Brain microvascular endothelial cell (primary cell): ENCODE results near the gene HOXD13.

Experiments used
- DNase-seq: peaks from one replicate; pipeline ENCODE4 v3.0.0-alpha.2; 2020
- H3K27ac ChIP-seq: fragments of 250-450 bp; sonication (Bioruptor Pico); 2 replicates; pipeline ENCODE4 v1.5.1; 2020; ENCODE audit warnings: mild to moderate bottlenecking, moderate library complexity
- H3K27me3 ChIP-seq: fragments of 250-450 bp; sonication (Bioruptor Pico); replicated peaks from 2 replicates; pipeline ENCODE4 v1.5.1; 2020; ENCODE audit warnings: mild to moderate bottlenecking
- H3K36me3 ChIP-seq: fragments of 250-450 bp; sonication (Bioruptor Pico); replicated peaks from 2 replicates; pipeline ENCODE4 v1.5.1; 2020; ENCODE audit warnings: mild to moderate bottlenecking
- H3K4me3 ChIP-seq: 2 replicates; pipeline ENCODE4 v1.5.1; 2011; ENCODE audit warnings: low read depth, mild to moderate bottlenecking, control low read depth, low read length, moderate library complexity
- in situ Hi-C: cut with HindIII; loops from 2 replicates; pipeline ENCODE4 v1.10.0; 2017; ENCODE audit warnings: low sequenced_read_pairs, low pct_ligation_motif_present
- TF ChIP-seq, protein P1 (sequence below): IDR thresholded peaks from 2 replicates; pipeline ENCODE4 v1.5.1; 2011; ENCODE audit warnings: low read depth, mild to moderate bottlenecking, moderate library complexity, low read length, control low read depth, inconsistent platforms; ENCODE audit errors: missing control alignments

HOXD13 gene

DNA sequence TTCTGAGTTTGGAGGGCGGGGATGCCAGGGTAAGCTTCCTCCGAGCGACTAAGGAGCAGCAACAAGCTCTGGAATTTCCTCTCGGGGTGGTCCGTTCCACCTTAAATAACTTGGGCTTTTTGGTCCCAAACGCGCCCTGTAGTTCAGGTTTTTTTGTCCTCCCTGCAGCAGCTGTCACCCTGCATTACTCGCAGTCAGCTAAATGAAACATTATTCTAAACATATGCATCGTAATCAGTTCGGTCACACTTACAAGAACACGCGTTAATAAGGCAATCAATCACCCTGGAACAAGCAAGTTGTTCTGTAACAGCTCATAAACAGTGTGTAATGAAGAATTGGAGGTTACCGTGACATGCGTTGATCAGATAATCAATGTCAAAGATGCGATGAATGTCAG is 17.0 kb upstream of the HOXD13 start:
- in situ Hi-C loops: no loop called here

GRCh38 chr2:176076063-176076462 is 16.5 kb upstream of the HOXD13 start:
- no peak for DNase-seq
- TF ChIP-seq, protein P1, sequence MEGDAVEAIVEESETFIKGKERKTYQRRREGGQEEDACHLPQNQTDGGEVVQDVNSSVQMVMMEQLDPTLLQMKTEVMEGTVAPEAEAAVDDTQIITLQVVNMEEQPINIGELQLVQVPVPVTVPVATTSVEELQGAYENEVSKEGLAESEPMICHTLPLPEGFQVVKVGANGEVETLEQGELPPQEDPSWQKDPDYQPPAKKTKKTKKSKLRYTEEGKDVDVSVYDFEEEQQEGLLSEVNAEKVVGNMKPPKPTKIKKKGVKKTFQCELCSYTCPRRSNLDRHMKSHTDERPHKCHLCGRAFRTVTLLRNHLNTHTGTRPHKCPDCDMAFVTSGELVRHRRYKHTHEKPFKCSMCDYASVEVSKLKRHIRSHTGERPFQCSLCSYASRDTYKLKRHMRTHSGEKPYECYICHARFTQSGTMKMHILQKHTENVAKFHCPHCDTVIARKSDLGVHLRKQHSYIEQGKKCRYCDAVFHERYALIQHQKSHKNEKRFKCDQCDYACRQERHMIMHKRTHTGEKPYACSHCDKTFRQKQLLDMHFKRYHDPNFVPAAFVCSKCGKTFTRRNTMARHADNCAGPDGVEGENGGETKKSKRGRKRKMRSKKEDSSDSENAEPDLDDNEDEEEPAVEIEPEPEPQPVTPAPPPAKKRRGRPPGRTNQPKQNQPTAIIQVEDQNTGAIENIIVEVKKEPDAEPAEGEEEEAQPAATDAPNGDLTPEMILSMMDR: no peak
- no peak overlapping the region for H3K4me3 ChIP-seq
- no peak overlapping the region for H3K27ac ChIP-seq
- no peaks in the 10 kb centered on the region for H3K36me3 ChIP-seq
- in situ Hi-C loops: no loop called here
- H3K27me3 ChIP-seq: peaks cover 91% of the 10 kb centered on the region

More for the DNA sequence above, 17.0 kb upstream of the HOXD13 start:
- DNase-seq: no peak
- Histone ChIP-seq H3K27ac (no peak overlapping the region), H3K4me3 (no peak overlapping the region), H3K36me3 (no peaks in the 10 kb centered on the region), H3K27me3 (peaks cover 89% of the 10 kb centered on the region)
- TF ChIP-seq, protein P1: no peak

DNA sequence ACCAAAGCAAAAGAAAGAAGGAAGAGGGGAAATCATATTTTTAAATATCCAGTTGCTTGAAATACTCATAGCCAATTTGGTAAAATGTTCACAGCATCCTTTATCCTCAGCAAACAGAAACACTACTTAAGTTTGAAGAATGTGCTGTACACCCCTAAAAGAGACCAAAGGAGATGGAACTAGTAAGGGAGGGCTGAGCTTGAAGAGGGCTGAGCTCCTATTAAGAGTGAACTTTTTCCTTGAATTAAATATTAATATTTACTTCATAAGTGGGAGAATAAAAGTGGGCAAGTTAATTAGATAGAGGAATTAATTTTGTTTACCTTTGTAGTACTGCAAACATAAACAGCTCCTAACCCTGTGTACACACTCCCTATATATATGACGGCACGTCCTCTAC is 15.7 kb upstream of the HOXD13 start:
- in situ Hi-C loops: no loop called here
- no peak for DNase-seq
- Histone ChIP-seq H3K4me3 (no peak overlapping the region), H3K27ac (no peak overlapping the region), H3K36me3 (no peaks in the 10 kb centered on the region), H3K27me3 (peaks cover 91% of the 10 kb centered on the region)
- TF ChIP-seq, protein P1: no peak

DNA sequence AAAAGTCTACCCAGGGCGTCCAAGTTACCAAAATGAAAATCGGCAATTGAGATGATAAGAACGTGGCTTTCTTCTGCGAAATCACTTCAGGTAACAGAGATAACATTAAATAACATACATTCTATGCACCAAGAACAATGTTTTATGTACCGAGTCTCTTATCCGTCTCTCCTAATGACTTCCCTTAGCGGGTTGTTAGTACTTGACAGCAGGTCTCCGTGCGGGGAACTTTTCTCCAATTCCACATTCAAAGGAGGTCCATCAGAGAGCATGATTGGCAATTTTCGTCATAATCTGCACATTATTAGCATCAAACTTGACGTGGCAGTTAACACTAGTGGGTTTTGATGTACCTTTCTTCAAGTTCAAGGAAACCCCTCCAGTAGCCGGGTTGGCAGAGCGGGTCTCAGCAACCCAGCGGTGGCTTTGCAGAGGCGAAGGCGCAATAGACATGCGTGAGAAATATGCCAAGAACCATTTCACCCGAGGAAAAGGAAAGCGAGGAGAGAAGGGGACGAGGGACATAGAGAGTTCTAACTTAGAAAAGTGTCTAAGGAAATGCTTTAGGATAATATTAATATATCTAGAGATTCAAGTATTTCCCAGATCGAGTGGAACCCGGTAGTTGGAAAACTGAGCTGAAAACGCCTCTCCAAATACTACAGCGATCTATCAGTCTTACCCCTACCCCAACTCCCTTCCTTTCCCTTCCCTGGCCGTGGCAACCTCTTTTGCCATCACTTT is 13.8 kb upstream of the HOXD13 start:
- TF ChIP-seq, protein P1: no peak

GRCh38 chr2:176079285-176079830 is 13.2 kb upstream of the HOXD13 start:
- H3K27ac ChIP-seq: no peak overlapping the region
- H3K27me3 ChIP-seq: peaks cover 93% of the 10 kb centered on the region
- H3K4me3 ChIP-seq: no peak overlapping the region
- DNase-seq: no peak
- in situ Hi-C loops: no loop called here
- TF ChIP-seq, protein P1: no peak
- no peaks in the 10 kb centered on the region for H3K36me3 ChIP-seq

More for the DNA sequence above, 13.8 kb upstream of the HOXD13 start:
- in situ Hi-C loops: no loop called here
- no peak for DNase-seq
- Histone ChIP-seq H3K4me3 (no peak overlapping the region), H3K27me3 (peaks cover 93% of the 10 kb centered on the region), H3K36me3 (no peaks in the 10 kb centered on the region), H3K27ac (no peak overlapping the region)
